ENCODE results near the gene MRPL55. TPM values are rescaled to one million over a fixed set of nuclear protein-coding genes. Genes with fewer than 3 reads are reported as not detected.

The MRPL55 gene
- total and polyA plus RNA-seq, 2 of the 13 experiments (the other 11 are each of a cell fraction or from before 2014, with no cell fraction given), result 58.6 to 92.9 TPM

GRCh38 chr1:228090613-228091081 lies 18.5 kb downstream of the MRPL55 start (continued):
- TF ChIP-seq THAP7 (CRISPR knock-in tag; IDR thresholded peaks at IDR 0.05), result no peak
- TF ChIP-seq ZNF615 (CRISPR knock-in tag; IDR thresholded peaks at IDR 0.05; ENCODE audit: borderline replicate concordance), result no peak
- TF ChIP-seq RCOR2 (CRISPR knock-in tag; IDR thresholded peaks at IDR 0.05), result no peak
- TF ChIP-seq KAT7 (CRISPR knock-in tag; IDR thresholded peaks at IDR 0.05; ENCODE audit: borderline replicate concordance), result no peak
- no peak for TF ChIP-seq MYNN (CRISPR knock-in tag; IDR thresholded peaks at IDR 0.05; ENCODE audit: low read depth)
- no peak for TF ChIP-seq MEIS2 (CRISPR knock-in tag; IDR thresholded peaks at IDR 0.05)
- TF ChIP-seq ZNF18 (CRISPR knock-in tag; IDR thresholded peaks at IDR 0.05; ENCODE audit: insufficient replicate concordance), result no peak
- TF ChIP-seq EHMT2 (IDR thresholded peaks at IDR 0.05; ENCODE audit: borderline replicate concordance, low read depth, low read length), result no peak
- no peak for TF ChIP-seq HINFP (CRISPR knock-in tag; IDR thresholded peaks at IDR 0.05; ENCODE audit: low read depth)
- peak; percentile 78 for TF ChIP-seq RBM22 (optimal IDR thresholded peaks at IDR 0.05; ENCODE audit: low read length)
- no peak for TF ChIP-seq KIAA2018 (CRISPR knock-in tag; IDR thresholded peaks at IDR 0.05; ENCODE audit: borderline replicate concordance)
- TF ChIP-seq TBL1XR1 (IDR thresholded peaks at IDR 0.05; ENCODE audit: borderline replicate concordance, low read length, partially characterized antibody), result no peak
- no peak for TF ChIP-seq ZNF773 (CRISPR knock-in tag; IDR thresholded peaks at IDR 0.05; ENCODE audit: borderline replicate concordance)

Data from HepG2 (cell line).